ENCODE data around the gene ATP13A3.

ATP13A3 gene

GRCh38 chr3:194518652-194519051 lies 31.9 kb upstream of the ATP13A3 start:
- no CpG with 5 or more reads among the region's 2 CpGs for WGBS (ENCODE audit: insufficient coverage, insufficient read length)
- Histone ChIP-seq H3K27ac (ENCODE audit: low read length) (no peak overlapping the region), H3K9me3 (ENCODE audit: control insufficient read depth, insufficient read depth, low read length) (no peaks in the 10 kb centered on the region), H3K27me3 (ENCODE audit: control insufficient read depth, insufficient read depth, low read length) (no peaks in the 10 kb centered on the region), H3K36me3 (ENCODE audit: control insufficient read depth, insufficient read depth, low read length) (no peaks in the 10 kb centered on the region), H3K4me3 (ENCODE audit: low read length) (no peak overlapping the region), H3K4me1 (ENCODE audit: control insufficient read depth, insufficient read depth, low read length) (no peaks in the 10 kb centered on the region)
- no peak for DNase-seq (ENCODE audit: low read depth, low spot score)

- Histone ChIP-seq H3K27ac (ENCODE audit: low read length) (no peak overlapping the region), H3K36me3 (ENCODE audit: control insufficient read depth, insufficient read depth, low read length) (no peaks in the 10 kb centered on the region), H3K4me1 (ENCODE audit: control insufficient read depth, insufficient read depth, low read length) (no peaks in the 10 kb centered on the region), H3K9me3 (ENCODE audit: control insufficient read depth, insufficient read depth, low read length) (no peaks in the 10 kb centered on the region), H3K4me3 (ENCODE audit: low read length) (no peak overlapping the region), H3K27me3 (ENCODE audit: control insufficient read depth, insufficient read depth, low read length) (no peaks in the 10 kb centered on the region)
- WGBS (ENCODE audit: insufficient coverage, insufficient read length), result no CpG with 5 or more reads among the region's 6 CpGs
- DNase-seq (ENCODE audit: low read depth, low spot score), result no peak
These were observed 30.5 kb upstream of the ATP13A3 start for GRCh38 chr3:194517333-194517732.

GRCh38 chr3:194514626-194515025 lies 27.8 kb upstream of the ATP13A3 start:
- DNase-seq (ENCODE audit: low read depth, low spot score), result no peak
- Histone ChIP-seq H3K27me3 (ENCODE audit: control insufficient read depth, insufficient read depth, low read length) (no peaks in the 10 kb centered on the region), H3K4me3 (ENCODE audit: low read length) (no peak overlapping the region), H3K36me3 (ENCODE audit: control insufficient read depth, insufficient read depth, low read length) (no peaks in the 10 kb centered on the region), H3K4me1 (ENCODE audit: control insufficient read depth, insufficient read depth, low read length) (no peaks in the 10 kb centered on the region), H3K9me3 (ENCODE audit: control insufficient read depth, insufficient read depth, low read length) (no peaks in the 10 kb centered on the region), H3K27ac (ENCODE audit: low read length) (no peak overlapping the region)
- WGBS (ENCODE audit: insufficient coverage, insufficient read length), result no CpG with 5 or more reads among the region's 4 CpGs

GRCh38 chr3:194512895-194513601 lies 26.2 kb upstream of the ATP13A3 start:
- H3K27me3 ChIP-seq (ENCODE audit: control insufficient read depth, insufficient read depth, low read length), result no peaks in the 10 kb centered on the region
- H3K4me3 ChIP-seq (ENCODE audit: low read length), result no peak overlapping the region
- H3K4me1 ChIP-seq (ENCODE audit: control insufficient read depth, insufficient read depth, low read length), result no peaks in the 10 kb centered on the region
- DNase-seq (ENCODE audit: low read depth, low spot score), result no peak
- H3K36me3 ChIP-seq (ENCODE audit: control insufficient read depth, insufficient read depth, low read length), result no peaks in the 10 kb centered on the region
- H3K9me3 ChIP-seq (ENCODE audit: control insufficient read depth, insufficient read depth, low read length), result no peaks in the 10 kb centered on the region
- WGBS (ENCODE audit: insufficient coverage, insufficient read length), result no CpG with 5 or more reads among the region's 5 CpGs
- no peak overlapping the region for H3K27ac ChIP-seq (ENCODE audit: low read length)

- H3K9me3 ChIP-seq (ENCODE audit: control insufficient read depth, insufficient read depth, low read length), result no peaks in the 10 kb centered on the region
- no peaks in the 10 kb centered on the region for H3K27me3 ChIP-seq (ENCODE audit: control insufficient read depth, insufficient read depth, low read length)
- H3K4me1 ChIP-seq (ENCODE audit: control insufficient read depth, insufficient read depth, low read length), result no peaks in the 10 kb centered on the region
- H3K36me3 ChIP-seq (ENCODE audit: control insufficient read depth, insufficient read depth, low read length), result no peaks in the 10 kb centered on the region
- no peak overlapping the region for H3K27ac ChIP-seq (ENCODE audit: low read length)
- H3K4me3 ChIP-seq (ENCODE audit: low read length), result no peak overlapping the region
- WGBS (ENCODE audit: insufficient coverage, insufficient read length), result no CpG with 5 or more reads among the region's 14 CpGs
- DNase-seq (ENCODE audit: low read depth, low spot score), result no peak
These were observed 22.0 kb upstream of the ATP13A3 start for GRCh38 chr3:194508491-194509453.

GRCh38 chr3:194507571-194507970 lies 20.8 kb upstream of the ATP13A3 start:
- no CpG with 5 or more reads among the region's 12 CpGs for WGBS (ENCODE audit: insufficient coverage, insufficient read length)
- H3K9me3 ChIP-seq (ENCODE audit: control insufficient read depth, insufficient read depth, low read length), result no peaks in the 10 kb centered on the region
- no peaks in the 10 kb centered on the region for H3K4me1 ChIP-seq (ENCODE audit: control insufficient read depth, insufficient read depth, low read length)
- no peak overlapping the region for H3K4me3 ChIP-seq (ENCODE audit: low read length)
- H3K27me3 ChIP-seq (ENCODE audit: control insufficient read depth, insufficient read depth, low read length), result no peaks in the 10 kb centered on the region
- H3K36me3 ChIP-seq (ENCODE audit: control insufficient read depth, insufficient read depth, low read length), result no peaks in the 10 kb centered on the region
- DNase-seq (ENCODE audit: low read depth, low spot score), result no peak
- no peak overlapping the region for H3K27ac ChIP-seq (ENCODE audit: low read length)

GRCh38 chr3:194505791-194506415 lies 19.1 kb upstream of the ATP13A3 start:
- no peaks in the 10 kb centered on the region for H3K4me1 ChIP-seq (ENCODE audit: control insufficient read depth, insufficient read depth, low read length)
- H3K27ac ChIP-seq (ENCODE audit: low read length), result no peak overlapping the region
- no peaks in the 10 kb centered on the region for H3K27me3 ChIP-seq (ENCODE audit: control insufficient read depth, insufficient read depth, low read length)
- WGBS (ENCODE audit: insufficient coverage, insufficient read length), result 100% methylated on average over 1 of the region's 5 CpGs
- no peaks in the 10 kb centered on the region for H3K36me3 ChIP-seq (ENCODE audit: control insufficient read depth, insufficient read depth, low read length)
- H3K9me3 ChIP-seq (ENCODE audit: control insufficient read depth, insufficient read depth, low read length), result no peaks in the 10 kb centered on the region
- DNase-seq (ENCODE audit: low read depth, low spot score), result no peak
- no peak overlapping the region for H3K4me3 ChIP-seq (ENCODE audit: low read length)

GRCh38 chr3:194504861-194505260 lies 18.1 kb upstream of the ATP13A3 start:
- no peaks in the 10 kb centered on the region for H3K9me3 ChIP-seq (ENCODE audit: control insufficient read depth, insufficient read depth, low read length)
- no CpG with 5 or more reads among the region's 7 CpGs for WGBS (ENCODE audit: insufficient coverage, insufficient read length)
- no peaks in the 10 kb centered on the region for H3K36me3 ChIP-seq (ENCODE audit: control insufficient read depth, insufficient read depth, low read length)
- H3K4me3 ChIP-seq (ENCODE audit: low read length), result no peak overlapping the region
- H3K27ac ChIP-seq (ENCODE audit: low read length), result no peak overlapping the region
- H3K4me1 ChIP-seq (ENCODE audit: control insufficient read depth, insufficient read depth, low read length), result no peaks in the 10 kb centered on the region
- H3K27me3 ChIP-seq (ENCODE audit: control insufficient read depth, insufficient read depth, low read length), result no peaks in the 10 kb centered on the region
- DNase-seq (ENCODE audit: low read depth, low spot score), result no peak

- Histone ChIP-seq H3K27me3 (ENCODE audit: control insufficient read depth, insufficient read depth, low read length) (no peaks in the 10 kb centered on the region), H3K27ac (ENCODE audit: low read length) (no peak overlapping the region), H3K4me3 (ENCODE audit: low read length) (no peak overlapping the region), H3K36me3 (ENCODE audit: control insufficient read depth, insufficient read depth, low read length) (no peaks in the 10 kb centered on the region), H3K9me3 (ENCODE audit: control insufficient read depth, insufficient read depth, low read length) (no peaks in the 10 kb centered on the region), H3K4me1 (ENCODE audit: control insufficient read depth, insufficient read depth, low read length) (no peaks in the 10 kb centered on the region)
- no peak for DNase-seq (ENCODE audit: low read depth, low spot score)
- WGBS (ENCODE audit: insufficient coverage, insufficient read length), result no CpG with 5 or more reads among the region's 2 CpGs
These were observed 17.3 kb upstream of the ATP13A3 start for GRCh38 chr3:194504146-194504545.

- H3K27ac ChIP-seq (ENCODE audit: low read length), result no peak overlapping the region
- no CpG with 5 or more reads among the region's 2 CpGs for WGBS (ENCODE audit: insufficient coverage, insufficient read length)
These were observed 16.3 kb upstream of the ATP13A3 start for GRCh38 chr3:194503081-194503531.

More at GRCh38 chr3:194503081-194503531, 16.3 kb upstream of the ATP13A3 start:
- H3K27me3 ChIP-seq (ENCODE audit: control insufficient read depth, insufficient read depth, low read length), result no peaks in the 10 kb centered on the region
- DNase-seq (ENCODE audit: low read depth, low spot score), result no peak
- H3K36me3 ChIP-seq (ENCODE audit: control insufficient read depth, insufficient read depth, low read length), result no peaks in the 10 kb centered on the region
- no peaks in the 10 kb centered on the region for H3K9me3 ChIP-seq (ENCODE audit: control insufficient read depth, insufficient read depth, low read length)
- H3K4me1 ChIP-seq (ENCODE audit: control insufficient read depth, insufficient read depth, low read length), result no peaks in the 10 kb centered on the region
- H3K4me3 ChIP-seq (ENCODE audit: low read length), result no peak overlapping the region
